Inferior parietal cortex (tissue), 1 donor: ENCODE results near the gene HTR3E.

Experiments used
- DNase-seq: peaks from one replicate; pipeline ENCODE4 v3.0.0-alpha.2; 2016; ENCODE audit errors: extremely low spot score

HTR3E gene

DNA sequence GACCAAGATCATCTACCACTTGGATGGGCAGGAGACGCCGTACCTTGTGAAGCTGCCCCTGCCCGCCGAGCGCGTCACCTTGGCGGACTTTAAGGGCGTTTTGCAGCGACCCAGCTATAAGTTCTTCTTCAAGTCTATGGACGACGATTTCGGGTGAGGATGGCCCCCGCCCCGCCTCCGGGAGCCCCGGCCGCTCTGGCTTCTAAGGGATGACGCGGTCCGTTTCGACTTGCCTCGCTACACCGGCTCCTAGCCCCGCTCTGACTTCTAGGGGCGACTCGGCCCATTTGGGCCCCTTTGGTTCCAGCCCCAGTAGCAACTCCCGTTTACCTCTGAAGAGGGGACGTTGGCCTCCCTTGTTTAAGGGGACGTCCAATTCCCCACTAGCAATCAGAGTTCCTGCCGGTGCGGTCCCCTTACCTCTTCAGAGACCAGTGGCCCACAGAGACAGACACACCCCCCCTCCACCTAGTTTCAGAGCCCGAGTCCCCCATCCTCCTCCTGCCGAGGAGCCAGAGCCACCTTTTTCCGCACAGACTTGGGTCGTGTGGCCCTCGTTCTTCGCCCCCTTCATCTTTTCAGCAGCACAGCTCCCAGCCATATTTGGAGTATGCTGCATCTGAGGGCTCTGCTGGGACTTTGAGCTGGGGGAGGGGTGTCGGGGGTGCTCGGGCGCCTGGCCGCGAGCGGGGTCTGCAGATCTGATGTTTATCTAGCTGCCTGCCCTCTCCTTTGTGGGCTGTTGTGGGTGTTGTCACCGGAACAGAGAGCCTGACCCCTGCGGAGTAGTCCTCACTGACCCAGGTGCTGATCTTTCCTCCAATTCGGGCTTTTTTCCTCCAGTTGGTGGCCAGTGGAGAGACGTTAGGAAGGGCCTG, 59.0 kb downstream of the HTR3E start:
- DNase-seq: no peak

DNA sequence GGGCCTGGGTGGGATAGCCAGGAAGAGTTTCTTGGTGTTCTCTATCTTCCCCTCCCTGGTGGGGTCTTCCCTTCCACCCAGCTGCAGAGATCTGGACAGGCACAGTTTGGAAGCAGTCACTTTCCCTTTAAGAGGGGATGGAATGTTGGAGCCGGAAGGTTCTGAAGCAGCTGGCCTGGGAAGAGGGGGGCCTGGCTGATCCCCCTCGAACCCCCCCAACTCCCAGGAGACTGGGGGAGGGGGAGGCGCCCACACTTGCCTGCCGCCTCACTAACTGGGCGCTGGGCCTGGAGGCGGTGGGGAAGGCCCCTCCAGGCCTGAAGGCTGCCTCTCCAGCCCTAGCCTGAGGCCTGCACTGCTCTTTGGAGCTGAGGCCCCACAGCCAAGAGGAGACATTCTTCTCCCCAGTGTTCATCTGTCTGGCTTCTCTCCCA, 59.7 kb downstream of the HTR3E start:
- DNase-seq: no peak
